T-helper 17 cell (primary cell): ENCODE results near the gene ITGA4. TPM values are rescaled to one million over a fixed set of nuclear protein-coding genes. Genes with fewer than 3 reads are reported as not detected.

Experiments used
- ATAC-seq: fragments of 150-1000 bp; cut with Tn5 transposase; 2 replicates; pipeline ENCODE4 v1.10.0; 2021; ENCODE audit warnings: mild to moderate bottlenecking, moderate library complexity
- DNase-seq, 3 donors: peaks; one replicate each; pipeline versions ENCODE4 v3.0.0 to v3.0.0-alpha.2; 2020 to 2021
- H3K9me3 ChIP-seq: one replicate; pipeline ENCODE4 v1.7.0; 2013; ENCODE audit warnings: low read length, mild to moderate bottlenecking; ENCODE audit not compliant: control insufficient read depth, poor library complexity, severe bottlenecking
- H3K27ac Mint-ChIP-seq: one replicate; pipeline ENCODE4 v1.8.0; 2022; ENCODE audit warnings: mild to moderate bottlenecking, moderate library complexity, mixed read lengths
- H3K27me3 Mint-ChIP-seq: one replicate; pipeline ENCODE4 v1.8.0; 2022; ENCODE audit warnings: mixed read lengths
- H3K36me3 Mint-ChIP-seq: one replicate; pipeline ENCODE4 v1.8.0; 2022; ENCODE audit warnings: low read depth, mixed read lengths
- H3K4me1 Mint-ChIP-seq: one replicate; pipeline ENCODE4 v1.8.0; 2022; ENCODE audit warnings: mild to moderate bottlenecking, mixed read lengths
- H3K4me3 Mint-ChIP-seq: one replicate; pipeline ENCODE4 v1.8.0; 2022; ENCODE audit warnings: mild to moderate bottlenecking, moderate library complexity, mixed read lengths
- total RNA-seq, 4 donors: library from RNA in 2 of 4; stranded (reverse) in 2 of 4; gene quantifications; one replicate each; pipeline ENCODE4 v1.2.3 and lab custom pipeline; 2022 to 2026

The ITGA4 gene
- total RNA-seq, 2 donors from 2014 or later: 227 to 237 TPM

- Mint-ChIP-seq H3K4me3 (no peak overlapping the region), H3K27me3 (peaks cover 28% of the 10 kb centered on the region), H3K27ac (no peak overlapping the region), H3K36me3 (no peaks in the 10 kb centered on the region), H3K4me1 (no peaks in the 10 kb centered on the region)
- DNase-seq (no peak), ATAC-seq (no peak)
- no peaks in the 10 kb centered on the region for H3K9me3 ChIP-seq
Measured at GRCh38 chr2:181575650-181576025, 118.5 kb downstream of the ITGA4 start.

GRCh38 chr2:181576431-181576830 lies 119.2 kb downstream of the ITGA4 start:
- H3K27me3 Mint-ChIP-seq: peaks cover 34% of the 10 kb centered on the region
- H3K4me3 Mint-ChIP-seq: no peak overlapping the region
- no peaks in the 10 kb centered on the region for H3K4me1 Mint-ChIP-seq
- H3K36me3 Mint-ChIP-seq: no peaks in the 10 kb centered on the region
- no peak for DNase-seq
- no peak overlapping the region for H3K27ac Mint-ChIP-seq
- no peak for ATAC-seq
- H3K9me3 ChIP-seq: no peaks in the 10 kb centered on the region

DNA sequence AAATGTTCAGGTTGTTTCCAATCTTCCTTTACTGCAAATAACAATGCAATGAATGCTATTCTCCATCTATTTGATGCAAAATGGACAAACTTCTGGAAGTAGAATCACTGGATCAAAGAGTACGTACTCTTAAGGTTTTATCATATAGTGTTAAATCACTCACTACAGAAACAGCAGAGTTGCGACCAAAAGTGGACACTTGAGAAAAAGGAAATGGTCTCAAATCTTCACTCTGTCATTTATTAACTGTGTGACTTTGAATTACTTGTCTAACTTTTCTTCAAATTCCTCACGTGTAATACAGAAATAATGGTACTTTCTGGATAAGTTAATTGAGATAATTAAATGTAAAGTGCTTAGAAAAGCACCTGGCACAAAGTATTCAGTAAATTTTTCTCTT lies 121.6 kb downstream of the ITGA4 start:
- H3K4me1 Mint-ChIP-seq: no peaks in the 10 kb centered on the region
- no peak overlapping the region for H3K27ac Mint-ChIP-seq
- no peak for DNase-seq
- H3K4me3 Mint-ChIP-seq: no peak overlapping the region
- no peaks in the 10 kb centered on the region for H3K9me3 ChIP-seq
- H3K36me3 Mint-ChIP-seq: no peaks in the 10 kb centered on the region
- H3K27me3 Mint-ChIP-seq: peaks cover 33% of the 10 kb centered on the region
- ATAC-seq: no peak

DNA sequence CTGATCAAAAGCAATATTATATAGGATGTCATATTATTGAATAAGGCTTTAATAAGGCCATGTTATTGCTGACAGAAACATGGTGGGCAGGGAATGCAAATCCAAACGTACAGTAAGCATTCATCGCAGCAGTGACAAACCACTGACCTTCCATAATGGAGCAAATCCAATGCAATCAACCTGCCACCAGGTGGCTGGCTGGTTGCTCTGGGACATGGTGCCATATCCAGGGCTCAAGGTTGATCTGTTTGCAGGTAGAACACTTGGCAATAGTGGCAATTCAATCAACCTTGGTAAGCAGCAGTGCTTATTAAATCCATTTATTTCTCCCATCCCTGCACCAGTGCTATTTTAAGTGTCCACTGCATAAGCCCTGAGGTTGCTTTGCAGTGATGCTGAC lies 124.3 kb downstream of the ITGA4 start:
- ATAC-seq (no peak), DNase-seq (no peak)
- H3K9me3 ChIP-seq: no peaks in the 10 kb centered on the region
- Mint-ChIP-seq H3K27me3 (peaks cover 26% of the 10 kb centered on the region), H3K4me3 (no peak overlapping the region), H3K27ac (no peak overlapping the region), H3K36me3 (no peaks in the 10 kb centered on the region), H3K4me1 (peaks cover 9% of the 10 kb centered on the region)

- DNase-seq (no peak), ATAC-seq (no peak)
- Mint-ChIP-seq H3K36me3 (no peaks in the 10 kb centered on the region), H3K27me3 (peaks cover 20% of the 10 kb centered on the region), H3K4me1 (peaks cover 14% of the 10 kb centered on the region), H3K4me3 (no peak overlapping the region), H3K27ac (no peak overlapping the region)
- H3K9me3 ChIP-seq: no peaks in the 10 kb centered on the region
Measured at GRCh38 chr2:181585732-181586131, 128.5 kb downstream of the ITGA4 start.

Other genes starting within 250 kb of the ITGA4 start
- gene CERKL, start 199.7 kb downstream of the ITGA4 start, total RNA-seq: not detected
- not detected for gene NEUROD1, start 223.1 kb downstream of the ITGA4 start, total RNA-seq